OCI-LY7 (cell line): ENCODE measurements around the gene FAM170B. TPM values are rescaled to one million over a fixed set of nuclear protein-coding genes. Genes with fewer than 3 reads are reported as not detected.

ENCODE experiments used
- BruUV-seq: library from RNA; stranded (reverse); fragments of 400-500 nt; replicated peaks from 2 replicates; lab custom pipeline; 2021; lab: Mats Ljungman, UMichigan
- CTCF ChIA-PET: fragments of 300-600 bp; sonication (Branson Sonifier 250); formaldehyde crosslinking; loops from one replicate; lab custom pipeline; 2022; ENCODE audit warnings: antibody characterized with exemption; ENCODE audit not compliant: unreplicated experiment; lab: Charles Lee
- POLR2A ChIA-PET: fragments of 300-600 bp; sonication (Branson Sonifier 250); formaldehyde crosslinking; loops from one replicate; lab custom pipeline; 2022; ENCODE audit warnings: antibody characterized with exemption; lab: Charles Lee
- DNase-seq: peaks from one replicate; pipeline ENCODE4 v3.0.0-alpha.2; 2015; ENCODE audit warnings: low spot score
- H2AFZ ChIP-seq: fragments of 200-600 bp; sonication (generic), shearing (Covaris generic); 2 replicates; pipeline ENCODE4 v1.6.1; 2014; ENCODE audit warnings: mild to moderate bottlenecking, antibody characterized with exemption, low read length, moderate library complexity
- H3K27ac ChIP-seq: fragments of 200-600 bp; sonication (generic); 2 replicates; pipeline ENCODE4 v1.5.1; 2014; ENCODE audit warnings: mixed run types, low read depth, mild to moderate bottlenecking, moderate library complexity, low read length, inconsistent platforms; ENCODE audit not compliant: poor library complexity, severe bottlenecking
- H3K36me3 ChIP-seq: fragments of 200-600 bp; sonication (generic); 2 replicates; pipeline ENCODE4 v1.6.1; 2014; ENCODE audit warnings: mild to moderate bottlenecking, antibody characterized with exemption, low read length, moderate library complexity, mixed read lengths; ENCODE audit not compliant: insufficient read depth
- H3K4me1 ChIP-seq: fragments of 200-600 bp; sonication (generic); 2 replicates; pipeline ENCODE4 v1.5.1; 2014; ENCODE audit warnings: mild to moderate bottlenecking, low read length; ENCODE audit not compliant: insufficient read depth, poor library complexity, severe bottlenecking
- H3K4me2 ChIP-seq: fragments of 200-600 bp; sonication (generic); 2 replicates; pipeline ENCODE4 v1.6.1; 2014; ENCODE audit warnings: mild to moderate bottlenecking, low read length
- H3K4me3 ChIP-seq: fragments of 200-600 bp; sonication (generic); 2 replicates; pipeline ENCODE4 v1.5.1; 2014; ENCODE audit warnings: mild to moderate bottlenecking, low read depth, low read length; ENCODE audit not compliant: poor library complexity, severe bottlenecking
- H3K79me2 ChIP-seq: fragments of 200-600 bp; sonication (generic); 2 replicates; pipeline ENCODE4 v1.6.1; 2016; ENCODE audit warnings: low read depth, mild to moderate bottlenecking, low read length, moderate library complexity, mixed read lengths; ENCODE audit not compliant: insufficient read depth
- H3K9me2 ChIP-seq: fragments of 200-600 bp; sonication (generic); 2 replicates; pipeline ENCODE4 v1.6.1; 2016; ENCODE audit warnings: mild to moderate bottlenecking, low read length, mixed read lengths; ENCODE audit not compliant: insufficient read depth
- H3K9me3 ChIP-seq: fragments of 200-600 bp; sonication (generic); 2 replicates; pipeline ENCODE4 v1.6.1; 2014; ENCODE audit warnings: mild to moderate bottlenecking, mixed run types, low read length, mixed read lengths
- H4K20me1 ChIP-seq: fragments of 200-600 bp; sonication (generic); 2 replicates; pipeline ENCODE4 v1.6.1; 2014; ENCODE audit warnings: mild to moderate bottlenecking, antibody characterized with exemption, low read length, moderate library complexity, mixed read lengths; ENCODE audit not compliant: insufficient read depth
- EZH2phosphoT487 ChIP-seq: fragments of 200-600 bp; sonication (generic); IDR thresholded peaks from 2 replicates; pipeline ENCODE4 v1.6.1; 2018; ENCODE audit warnings: low read depth, borderline replicate concordance, mild to moderate bottlenecking, mixed run types, antibody characterized with exemption, low read length, moderate library complexity, mixed read lengths
- intact Hi-C: fragments of 100-400 bp; cut with micrococcal nuclease; formaldehyde crosslinking; loops from one replicate; pipeline ENCODE4 v1.10.0; 2022; ENCODE audit not compliant: unreplicated experiment
- total RNA-seq, 2 experiments: library from RNA; depleted of rRNA in 1 of 2; stranded (reverse); fragments of >200 nt in 1 of 2; shearing (Covaris generic) in 1 of 2; gene quantifications; 2 replicates each; pipeline ENCODE4 v1.2.3, GENCODE V29; 2014 to 2022
- TF ChIP-seq, protein P1 (sequence below): fragments of 200-600 bp; sonication (generic); conservative IDR thresholded peaks from 2 replicates; pipeline ENCODE4 v1.5.1; 2014; ENCODE audit warnings: mild to moderate bottlenecking, antibody characterized with exemption, low read length, moderate library complexity, mixed read lengths

Gene FAM170B
- total RNA-seq, 2 experiments from 2014 or later = 0.23 to 0.38 TPM

GRCh38 chr10:49109669-49110340, 24.0 kb downstream of the FAM170B start:
- H3K36me3 ChIP-seq = no peaks in the 10 kb centered on the region

GRCh38 chr10:49108656-49109055, 25.2 kb downstream of the FAM170B start:
- H3K36me3 ChIP-seq = no peaks in the 10 kb centered on the region

More at GRCh38 chr10:49109669-49110340, 24.0 kb downstream of the FAM170B start:
- H3K4me3 ChIP-seq = no peak overlapping the region
- H3K27ac ChIP-seq = no peak overlapping the region
- POLR2A ChIA-PET = interaction anchor here (1.6 to 2.7 kb wide), 2 partner anchors 10 to 11 kb away, joined by 4 to 9 read pairs; no protein-coding TSS in a partner anchor
- no peak for DNase-seq
- TF ChIP-seq EZH2phosphoT487 = no peak
- TF ChIP-seq, protein P1, sequence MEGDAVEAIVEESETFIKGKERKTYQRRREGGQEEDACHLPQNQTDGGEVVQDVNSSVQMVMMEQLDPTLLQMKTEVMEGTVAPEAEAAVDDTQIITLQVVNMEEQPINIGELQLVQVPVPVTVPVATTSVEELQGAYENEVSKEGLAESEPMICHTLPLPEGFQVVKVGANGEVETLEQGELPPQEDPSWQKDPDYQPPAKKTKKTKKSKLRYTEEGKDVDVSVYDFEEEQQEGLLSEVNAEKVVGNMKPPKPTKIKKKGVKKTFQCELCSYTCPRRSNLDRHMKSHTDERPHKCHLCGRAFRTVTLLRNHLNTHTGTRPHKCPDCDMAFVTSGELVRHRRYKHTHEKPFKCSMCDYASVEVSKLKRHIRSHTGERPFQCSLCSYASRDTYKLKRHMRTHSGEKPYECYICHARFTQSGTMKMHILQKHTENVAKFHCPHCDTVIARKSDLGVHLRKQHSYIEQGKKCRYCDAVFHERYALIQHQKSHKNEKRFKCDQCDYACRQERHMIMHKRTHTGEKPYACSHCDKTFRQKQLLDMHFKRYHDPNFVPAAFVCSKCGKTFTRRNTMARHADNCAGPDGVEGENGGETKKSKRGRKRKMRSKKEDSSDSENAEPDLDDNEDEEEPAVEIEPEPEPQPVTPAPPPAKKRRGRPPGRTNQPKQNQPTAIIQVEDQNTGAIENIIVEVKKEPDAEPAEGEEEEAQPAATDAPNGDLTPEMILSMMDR = no peak
- peaks cover 4% of the 10 kb centered on the region for H3K4me1 ChIP-seq
- intact Hi-C loops = no loop called here
- BruUV-seq = no TSS peak
- H2AFZ ChIP-seq = no peak overlapping the region
- no peaks in the 10 kb centered on the region for H3K9me2 ChIP-seq
- no peaks in the 10 kb centered on the region for H3K9me3 ChIP-seq
- no peaks in the 10 kb centered on the region for H3K79me2 ChIP-seq
- H4K20me1 ChIP-seq = no peaks in the 10 kb centered on the region
- CTCF ChIA-PET = no interaction called here
- no peak overlapping the region for H3K4me2 ChIP-seq

DNA sequence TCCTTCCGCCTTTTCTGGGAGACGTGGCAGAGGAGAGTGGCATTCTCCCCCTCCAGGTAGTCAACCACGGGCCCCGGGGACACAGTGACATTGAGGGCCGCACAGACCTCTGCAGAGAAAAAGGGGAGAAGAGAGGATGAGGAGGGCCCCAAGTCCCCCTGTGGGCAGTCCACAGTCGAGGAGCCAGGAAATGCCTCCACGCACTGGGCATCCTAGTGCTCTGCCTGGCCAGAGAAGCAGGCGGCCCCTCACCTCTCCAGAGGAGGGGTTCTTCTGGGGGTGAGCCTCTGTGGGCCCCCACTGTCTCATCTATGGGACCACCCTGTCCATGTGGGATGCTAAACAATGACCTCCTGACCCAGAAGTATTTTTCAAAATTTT, 25.9 kb downstream of the FAM170B start:
- Histone ChIP-seq H3K27ac (no peak overlapping the region), H3K79me2 (no peaks in the 10 kb centered on the region), H3K9me2 (no peaks in the 10 kb centered on the region), H3K4me1 (peaks cover 2% of the 10 kb centered on the region), H3K36me3 (no peaks in the 10 kb centered on the region), H3K9me3 (no peaks in the 10 kb centered on the region), H3K4me3 (no peak overlapping the region), H4K20me1 (no peaks in the 10 kb centered on the region), H3K4me2 (no peak overlapping the region), H2AFZ (no peak overlapping the region)
- BruUV-seq = no TSS peak
- no peak for TF ChIP-seq EZH2phosphoT487
- TF ChIP-seq, protein P1 = no peak
- intact Hi-C loops = no loop called here
- ChIA-PET CTCF (no interaction called here), POLR2A (no interaction called here)
- no peak for DNase-seq

More at GRCh38 chr10:49108656-49109055, 25.2 kb downstream of the FAM170B start:
- Histone ChIP-seq H3K9me2 (no peaks in the 10 kb centered on the region), H3K27ac (no peak overlapping the region), H2AFZ (no peak overlapping the region), H4K20me1 (no peaks in the 10 kb centered on the region), H3K4me1 (peaks cover 4% of the 10 kb centered on the region), H3K79me2 (no peaks in the 10 kb centered on the region), H3K9me3 (no peaks in the 10 kb centered on the region), H3K4me3 (no peak overlapping the region), H3K4me2 (no peak overlapping the region)
- POLR2A ChIA-PET = no interaction called here
- no peak for DNase-seq
- intact Hi-C loops = no loop called here
- TF ChIP-seq, protein P1 = no peak
- no peak for TF ChIP-seq EZH2phosphoT487
- CTCF ChIA-PET = no interaction called here
- BruUV-seq = no TSS peak
